A673 (cell line): ENCODE data around the gene SPTSSB. TPM values are rescaled to one million over a fixed set of nuclear protein-coding genes. Genes with fewer than 3 reads are reported as not detected.

Experiments
- BruUV-seq: library from RNA; stranded (reverse); fragments of 400-500 nt; replicated peaks from 2 replicates; lab custom pipeline; 2021; lab: Mats Ljungman, UMichigan
- CTCF ChIA-PET: fragments of 300-600 bp; sonication (Branson Sonifier 250); formaldehyde crosslinking; loops from one replicate; lab custom pipeline; 2022; ENCODE audit warnings: antibody characterized with exemption; lab: Charles Lee
- POLR2A ChIA-PET: fragments of 300-600 bp; sonication (Branson Sonifier 250); formaldehyde crosslinking; loops from one replicate; lab custom pipeline; 2022; ENCODE audit warnings: antibody characterized with exemption; ENCODE audit not compliant: low non-redundant PET; lab: Charles Lee
- DNase-seq: peaks from one replicate; pipeline ENCODE4 v3.0.0-alpha.2; 2015; ENCODE audit warnings: low spot score
- H3K27ac ChIP-seq: fragments of 200-600 bp; sonication (generic); 2 replicates; pipeline ENCODE4 v1.5.1; 2016; ENCODE audit warnings: mixed run types, low read depth, mild to moderate bottlenecking, mixed read lengths, antibody characterized with exemption, low read length; ENCODE audit not compliant: poor library complexity, severe bottlenecking
- H3K27me3 ChIP-seq: fragments of 200-600 bp; sonication (generic); replicated peaks from 2 replicates; pipeline ENCODE4 v1.6.1; 2017; ENCODE audit warnings: mixed run types, low read depth, mild to moderate bottlenecking, mixed read lengths, antibody characterized with exemption, low read length; ENCODE audit not compliant: insufficient read depth, poor library complexity
- H3K36me3 ChIP-seq: fragments of 200-600 bp; sonication (generic); 2 replicates; pipeline ENCODE4 v1.6.1; 2016; ENCODE audit warnings: mixed run types, mild to moderate bottlenecking, mixed read lengths, antibody characterized with exemption, low read length; ENCODE audit not compliant: insufficient read depth, poor library complexity, severe bottlenecking
- H3K4me1 ChIP-seq: fragments of 200-600 bp; sonication (generic); 2 replicates; pipeline ENCODE4 v1.6.1; 2017; ENCODE audit warnings: mixed run types, mild to moderate bottlenecking, mixed read lengths, antibody characterized with exemption, low read length; ENCODE audit not compliant: insufficient read depth, poor library complexity, severe bottlenecking
- H3K4me3 ChIP-seq: fragments of 200-600 bp; sonication (generic); 2 replicates; pipeline ENCODE4 v1.5.1; 2016; ENCODE audit warnings: low read depth, mixed run types, mild to moderate bottlenecking, mixed read lengths, low read length; ENCODE audit not compliant: poor library complexity, severe bottlenecking
- H3K9me3 ChIP-seq: fragments of 200-600 bp; sonication (generic); 2 replicates; pipeline ENCODE4 v1.6.1; 2016; ENCODE audit warnings: mixed run types, low read depth, mild to moderate bottlenecking, mixed read lengths, antibody characterized with exemption, low read length; ENCODE audit not compliant: poor library complexity, severe bottlenecking
- CTCF ChIP-seq: fragments of 300-800, 200-600 bp; sonication (generic); conservative IDR thresholded peaks from 2 replicates; pipeline ENCODE4 v1.5.1; 2017; ENCODE audit warnings: low read depth, mild to moderate bottlenecking, antibody characterized with exemption, low read length, moderate library complexity, mixed read lengths
- EZH2 ChIP-seq: fragments of 200-600 bp; sonication (generic); IDR thresholded peaks from 2 replicates; pipeline ENCODE4 v1.6.1; 2017; ENCODE audit warnings: borderline replicate concordance, low read depth, mild to moderate bottlenecking, mixed read lengths, antibody characterized with exemption, low read length; ENCODE audit not compliant: poor library complexity, severe bottlenecking
- intact Hi-C: fragments of 100-400 bp; cut with micrococcal nuclease; formaldehyde crosslinking; loops from one replicate; pipeline ENCODE4 v1.10.0; 2022; ENCODE audit not compliant: unreplicated experiment
- total RNA-seq: library from RNA; stranded (reverse); gene quantifications from 2 replicates; pipeline ENCODE4 v1.2.3, GENCODE V29; 2021

The SPTSSB gene
- total RNA-seq, 1 experiment from 2014 or later = not detected

- Histone ChIP-seq H3K36me3 (no peaks in the 10 kb centered on the region), H3K27ac (no peak overlapping the region), H3K27me3 (no peaks in the 10 kb centered on the region), H3K4me3 (no peak overlapping the region), H3K4me1 (no peaks in the 10 kb centered on the region), H3K9me3 (no peaks in the 10 kb centered on the region)
- no TSS peak for BruUV-seq
- CTCF ChIA-PET = no interaction called here
- TF ChIP-seq CTCF (no peak), EZH2 (no peak)
- intact Hi-C loops = no loop called here
- POLR2A ChIA-PET = no interaction called here
- DNase-seq = no peak
Measured at GRCh38 chr3:161415506-161416231, 44.4 kb upstream of the SPTSSB start.

GRCh38 chr3:161414907-161415306 is 43.6 kb upstream of the SPTSSB start:
- ChIA-PET POLR2A (no interaction called here), CTCF (no interaction called here)
- intact Hi-C loops = no loop called here
- no TSS peak for BruUV-seq
- no peak for DNase-seq
- Histone ChIP-seq H3K9me3 (no peaks in the 10 kb centered on the region), H3K27me3 (no peaks in the 10 kb centered on the region), H3K4me3 (no peak overlapping the region), H3K4me1 (no peaks in the 10 kb centered on the region), H3K27ac (no peak overlapping the region), H3K36me3 (no peaks in the 10 kb centered on the region)
- TF ChIP-seq EZH2 (no peak), CTCF (no peak)

DNA sequence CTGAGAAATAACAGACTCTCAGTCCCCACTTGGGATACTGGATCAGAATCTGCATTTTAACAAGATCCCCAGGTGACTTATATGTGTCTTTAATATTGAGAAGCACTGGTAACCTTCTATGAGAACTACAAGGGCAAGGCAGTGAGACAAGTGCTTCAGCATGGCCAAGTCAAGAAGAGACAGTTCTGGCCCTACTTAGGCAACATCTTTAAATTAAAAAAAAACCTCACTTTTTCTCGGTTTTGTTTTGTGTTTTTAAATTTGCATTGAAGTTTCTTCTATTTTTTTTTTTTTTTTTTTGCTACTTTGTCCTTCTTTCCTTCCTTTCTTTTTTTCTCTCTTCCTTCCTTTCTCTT is 42.5 kb upstream of the SPTSSB start:
- CTCF ChIA-PET = no interaction called here
- intact Hi-C loops = no loop called here
- Histone ChIP-seq H3K27me3 (no peaks in the 10 kb centered on the region), H3K36me3 (no peaks in the 10 kb centered on the region), H3K9me3 (no peaks in the 10 kb centered on the region), H3K4me1 (no peaks in the 10 kb centered on the region), H3K27ac (no peak overlapping the region), H3K4me3 (no peak overlapping the region)
- no TSS peak for BruUV-seq
- POLR2A ChIA-PET = no interaction called here
- no peak for DNase-seq
- no peak for TF ChIP-seq CTCF
- TF ChIP-seq EZH2 = no peak
